GM18511 (cell line): ENCODE results near the gene STPG4.

Experiments
- ATAC-seq: cut with Tn5 transposase; IDR thresholded peaks from one replicate; pipeline ENCODE4 v1.9.1; 2021; ENCODE audit warnings: mild to moderate bottlenecking, moderate library complexity; ENCODE audit not compliant: unreplicated experiment

Gene STPG4

DNA sequence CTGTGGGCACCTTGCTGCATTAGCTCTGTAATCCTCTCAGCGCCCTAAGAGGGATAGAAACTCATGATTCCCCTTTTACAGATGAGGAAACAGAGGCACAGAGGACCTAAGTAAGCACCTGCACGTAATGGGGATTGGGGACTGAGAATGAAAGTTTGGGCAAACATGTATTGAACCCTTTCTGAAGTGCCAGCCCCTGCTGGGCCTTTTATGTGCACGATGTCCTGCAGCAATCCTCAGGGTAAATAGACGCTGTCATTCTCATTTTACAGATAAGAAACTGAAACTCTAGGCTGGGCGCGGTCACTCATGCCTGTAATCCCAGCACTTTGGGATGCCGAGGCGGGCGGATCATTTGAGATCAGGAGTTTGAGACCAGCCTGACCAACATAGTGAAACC lies 117.4 kb downstream of the STPG4 start:
- no peak for ATAC-seq
